Hepatocyte (in vitro differentiated cells): ENCODE data around the gene DPPA4. TPM values are rescaled to one million over a fixed set of nuclear protein-coding genes. Genes with fewer than 3 reads are reported as not detected.
"Not testable (repeated sequence)": the region's sequence is repeated elsewhere in the genome, so short reads cannot be mapped to it uniquely, and the experiment has no call there.

Experiments
- DNase-seq: peaks from one replicate; pipeline ENCODE4 v3.0.0-alpha.2; 2016; ENCODE audit warnings: low spot score
- H2AFZ ChIP-seq: fragments of 200-600 bp; sonication (generic); 2 replicates; pipeline ENCODE4 v1.6.0; 2016; ENCODE audit warnings: antibody characterized with exemption, mild to moderate bottlenecking
- H3K27ac ChIP-seq: fragments of 200-600 bp; sonication (generic); 2 replicates; pipeline ENCODE4 v1.5.1; 2016; ENCODE audit warnings: mild to moderate bottlenecking
- H3K27me3 ChIP-seq: fragments of 200-600 bp; sonication (generic); 2 replicates; pipeline ENCODE4 v1.6.1; 2016
- H3K36me3 ChIP-seq: fragments of 200-600 bp; sonication (generic); replicated peaks from 2 replicates; pipeline ENCODE4 v1.5.1; 2016; ENCODE audit warnings: low read depth; ENCODE audit not compliant: insufficient read depth
- H3K4me1 ChIP-seq: fragments of 200-600 bp; sonication (generic); 2 replicates; pipeline ENCODE4 v1.5.1; 2016; ENCODE audit warnings: mild to moderate bottlenecking, moderate library complexity; ENCODE audit not compliant: insufficient read depth
- H3K4me2 ChIP-seq: fragments of 200-600 bp; sonication (generic); 2 replicates; pipeline ENCODE4 v1.6.0; 2016
- H3K4me3 ChIP-seq: fragments of 200-600 bp; sonication (generic); 2 replicates; pipeline ENCODE4 v1.5.1; 2016; ENCODE audit warnings: mild to moderate bottlenecking
- H3K79me2 ChIP-seq: fragments of 200-600 bp; sonication (generic); 2 replicates; pipeline ENCODE4 v1.6.0; 2017; ENCODE audit warnings: mild to moderate bottlenecking
- H3K9me2 ChIP-seq: fragments of 200-600 bp; sonication (generic); replicated peaks from 2 replicates; pipeline ENCODE4 v1.6.0; 2017; ENCODE audit warnings: mild to moderate bottlenecking; ENCODE audit not compliant: insufficient read depth
- H3K9me3 ChIP-seq: fragments of 200-600 bp; sonication (generic); 2 replicates; pipeline ENCODE4 v1.5.1; 2016; ENCODE audit warnings: low read depth, mild to moderate bottlenecking
- H4K20me1 ChIP-seq: fragments of 200-600 bp; sonication (generic); 2 replicates; pipeline ENCODE4 v1.6.0; 2016; ENCODE audit warnings: mild to moderate bottlenecking; ENCODE audit not compliant: insufficient read depth, poor library complexity, severe bottlenecking
- EZH2 ChIP-seq: fragments of 200-600 bp; sonication (generic); IDR thresholded peaks from 2 replicates; pipeline ENCODE4 v1.6.1; 2016; ENCODE audit warnings: antibody characterized with exemption, mild to moderate bottlenecking, borderline replicate concordance
- EZH2phosphoT487 ChIP-seq: fragments of 200-600 bp; sonication (generic); IDR thresholded peaks from one replicate; pipeline ENCODE4 v1.6.1; 2018; ENCODE audit warnings: antibody characterized with exemption, mild to moderate bottlenecking, low read depth, moderate library complexity; ENCODE audit not compliant: unreplicated experiment, severe bottlenecking
- WGBS: methylation state at CpG from one replicate; pipeline ENCODE4 v1.1.6; 2016; ENCODE audit warnings: low lambda C conversion rate; ENCODE audit errors: missing lambda C conversion rate; 5-methylcytosine and 5-hydroxymethylcytosine counted together
- polyA plus RNA-seq: library from polyadenylated mRNA; unstranded; fragments of >200 nt; fragmentation: Nextera tagmentation; extraction: Ambion mirVana; gene quantifications from 2 replicates; pipeline ENCODE4 v1.2.1, GENCODE V29; 2016
- total RNA-seq: library from RNA; depleted of rRNA; stranded (reverse); fragments of >200 nt; gene quantifications from 2 replicates; pipeline ENCODE4 v1.2.3, GENCODE V29; 2014
- TF ChIP-seq, protein P1 (sequence below): fragments of 200-600 bp; sonication (generic); IDR thresholded peaks from 2 replicates; pipeline ENCODE4 v1.5.1; 2016; ENCODE audit warnings: antibody characterized with exemption, mild to moderate bottlenecking; ENCODE audit not compliant: poor library complexity

The DPPA4 gene
- total and polyA plus RNA-seq, 2 experiments from 2014 or later, result 4.3 to 11.4 TPM

DNA sequence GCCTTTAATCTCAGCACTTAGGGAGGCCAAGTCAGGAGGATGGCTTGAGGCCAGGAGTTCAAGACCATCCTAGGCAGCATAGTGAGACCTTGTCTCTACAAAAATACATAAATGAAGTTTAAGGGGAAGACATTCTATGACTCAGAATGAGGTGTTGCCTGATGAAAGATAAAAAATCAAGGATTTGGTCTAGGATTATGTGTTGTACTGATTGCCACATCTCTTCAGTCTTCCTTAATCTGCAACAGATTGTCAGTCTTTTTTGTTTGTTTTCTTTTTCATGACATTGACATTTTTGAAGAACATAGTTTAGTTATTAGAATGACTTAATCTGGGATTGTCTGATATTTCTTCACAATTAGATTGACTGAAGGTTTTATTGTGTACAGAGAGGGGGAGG lies 26.3 kb upstream of the DPPA4 start:
- no peak overlapping the region for H3K4me3 ChIP-seq
- no peaks in the 10 kb centered on the region for H3K27me3 ChIP-seq
- no peaks in the 10 kb centered on the region for H3K36me3 ChIP-seq
- H4K20me1 ChIP-seq, result no peaks in the 10 kb centered on the region
- H2AFZ ChIP-seq, result no peak overlapping the region
- H3K4me1 ChIP-seq, result no peaks in the 10 kb centered on the region
- TF ChIP-seq, protein P1, sequence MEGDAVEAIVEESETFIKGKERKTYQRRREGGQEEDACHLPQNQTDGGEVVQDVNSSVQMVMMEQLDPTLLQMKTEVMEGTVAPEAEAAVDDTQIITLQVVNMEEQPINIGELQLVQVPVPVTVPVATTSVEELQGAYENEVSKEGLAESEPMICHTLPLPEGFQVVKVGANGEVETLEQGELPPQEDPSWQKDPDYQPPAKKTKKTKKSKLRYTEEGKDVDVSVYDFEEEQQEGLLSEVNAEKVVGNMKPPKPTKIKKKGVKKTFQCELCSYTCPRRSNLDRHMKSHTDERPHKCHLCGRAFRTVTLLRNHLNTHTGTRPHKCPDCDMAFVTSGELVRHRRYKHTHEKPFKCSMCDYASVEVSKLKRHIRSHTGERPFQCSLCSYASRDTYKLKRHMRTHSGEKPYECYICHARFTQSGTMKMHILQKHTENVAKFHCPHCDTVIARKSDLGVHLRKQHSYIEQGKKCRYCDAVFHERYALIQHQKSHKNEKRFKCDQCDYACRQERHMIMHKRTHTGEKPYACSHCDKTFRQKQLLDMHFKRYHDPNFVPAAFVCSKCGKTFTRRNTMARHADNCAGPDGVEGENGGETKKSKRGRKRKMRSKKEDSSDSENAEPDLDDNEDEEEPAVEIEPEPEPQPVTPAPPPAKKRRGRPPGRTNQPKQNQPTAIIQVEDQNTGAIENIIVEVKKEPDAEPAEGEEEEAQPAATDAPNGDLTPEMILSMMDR, result no peak
- TF ChIP-seq EZH2, result no peak
- TF ChIP-seq EZH2phosphoT487, result no peak
- no peaks in the 10 kb centered on the region for H3K9me3 ChIP-seq
- no peak overlapping the region for H3K27ac ChIP-seq
- no peaks in the 10 kb centered on the region for H3K9me2 ChIP-seq
- no peak for DNase-seq
- H3K4me2 ChIP-seq, result no peak overlapping the region
- no peaks in the 10 kb centered on the region for H3K79me2 ChIP-seq

GRCh38 chr3:109362823-109363222 lies 25.5 kb upstream of the DPPA4 start:
- no peaks in the 10 kb centered on the region for H3K27me3 ChIP-seq
- no peaks in the 10 kb centered on the region for H4K20me1 ChIP-seq
- H3K4me3 ChIP-seq, result no peak overlapping the region
- H3K36me3 ChIP-seq, result no peaks in the 10 kb centered on the region
- H3K9me2 ChIP-seq, result no peaks in the 10 kb centered on the region
- H3K4me2 ChIP-seq, result no peak overlapping the region
- no peak for DNase-seq
- H3K79me2 ChIP-seq, result no peaks in the 10 kb centered on the region
- no peak for TF ChIP-seq EZH2
- TF ChIP-seq EZH2phosphoT487, result no peak
- TF ChIP-seq, protein P1, result no peak
- H3K4me1 ChIP-seq, result no peaks in the 10 kb centered on the region
- no peak overlapping the region for H2AFZ ChIP-seq
- H3K9me3 ChIP-seq, result no peaks in the 10 kb centered on the region
- no peak overlapping the region for H3K27ac ChIP-seq
- 81% methylated on average over 4 of the region's 4 CpGs for WGBS

GRCh38 chr3:109358809-109359208 lies 21.5 kb upstream of the DPPA4 start:
- not testable (repeated sequence) for H3K4me2 ChIP-seq, H3K79me2 ChIP-seq, DNase-seq, H4K20me1 ChIP-seq, H2AFZ ChIP-seq, H3K36me3 ChIP-seq, H3K4me3 ChIP-seq, H3K9me2 ChIP-seq, H3K27me3 ChIP-seq, H3K27ac ChIP-seq, H3K4me1 ChIP-seq, H3K9me3 ChIP-seq
- 79% methylated on average over 2 of the region's 2 CpGs for WGBS

GRCh38 chr3:109356442-109357155 lies 19.3 kb upstream of the DPPA4 start:
- H3K27me3 ChIP-seq, result no peaks in the 10 kb centered on the region
- no peaks in the 10 kb centered on the region for H3K79me2 ChIP-seq
- H3K9me2 ChIP-seq, result no peaks in the 10 kb centered on the region
- no peak for DNase-seq
- no peaks in the 10 kb centered on the region for H3K9me3 ChIP-seq
- no peaks in the 10 kb centered on the region for H3K36me3 ChIP-seq
- no peak overlapping the region for H3K4me3 ChIP-seq
- 74% methylated on average over 3 of the region's 3 CpGs for WGBS
- TF ChIP-seq EZH2phosphoT487 (no peak), EZH2 (no peak)
- H3K4me1 ChIP-seq, result no peaks in the 10 kb centered on the region
- H3K4me2 ChIP-seq, result no peak overlapping the region
- H3K27ac ChIP-seq, result no peak overlapping the region
- H2AFZ ChIP-seq, result no peak overlapping the region
- H4K20me1 ChIP-seq, result no peaks in the 10 kb centered on the region
